ENCODE data around the gene HOXD9.

The HOXD9 gene

DNA sequence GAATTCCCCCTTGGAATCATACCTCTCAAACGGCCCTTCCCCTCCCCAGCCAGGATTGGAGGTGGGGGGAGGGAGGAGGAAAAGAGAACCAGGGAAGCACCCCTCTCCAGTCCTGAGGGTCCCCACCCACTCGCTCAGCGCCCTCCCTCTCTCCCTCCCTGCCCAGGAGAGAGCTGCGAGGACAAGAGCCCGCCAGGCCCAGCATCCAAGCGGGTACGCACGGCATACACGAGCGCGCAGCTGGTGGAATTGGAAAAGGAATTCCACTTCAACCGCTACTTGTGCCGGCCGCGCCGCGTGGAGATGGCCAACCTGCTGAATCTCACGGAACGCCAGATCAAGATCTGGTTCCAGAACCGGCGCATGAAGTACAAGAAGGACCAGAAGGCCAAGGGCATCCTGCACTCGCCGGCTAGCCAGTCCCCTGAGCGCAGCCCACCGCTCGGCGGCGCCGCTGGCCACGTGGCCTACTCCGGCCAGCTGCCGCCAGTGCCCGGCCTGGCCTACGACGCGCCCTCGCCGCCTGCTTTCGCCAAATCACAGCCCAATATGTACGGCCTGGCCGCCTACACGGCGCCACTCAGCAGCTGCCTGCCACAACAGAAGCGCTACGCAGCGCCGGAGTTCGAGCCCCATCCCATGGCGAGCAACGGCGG, 49.0 kb downstream of the HOXD9 start:
- no peak for DNase-seq

DNA sequence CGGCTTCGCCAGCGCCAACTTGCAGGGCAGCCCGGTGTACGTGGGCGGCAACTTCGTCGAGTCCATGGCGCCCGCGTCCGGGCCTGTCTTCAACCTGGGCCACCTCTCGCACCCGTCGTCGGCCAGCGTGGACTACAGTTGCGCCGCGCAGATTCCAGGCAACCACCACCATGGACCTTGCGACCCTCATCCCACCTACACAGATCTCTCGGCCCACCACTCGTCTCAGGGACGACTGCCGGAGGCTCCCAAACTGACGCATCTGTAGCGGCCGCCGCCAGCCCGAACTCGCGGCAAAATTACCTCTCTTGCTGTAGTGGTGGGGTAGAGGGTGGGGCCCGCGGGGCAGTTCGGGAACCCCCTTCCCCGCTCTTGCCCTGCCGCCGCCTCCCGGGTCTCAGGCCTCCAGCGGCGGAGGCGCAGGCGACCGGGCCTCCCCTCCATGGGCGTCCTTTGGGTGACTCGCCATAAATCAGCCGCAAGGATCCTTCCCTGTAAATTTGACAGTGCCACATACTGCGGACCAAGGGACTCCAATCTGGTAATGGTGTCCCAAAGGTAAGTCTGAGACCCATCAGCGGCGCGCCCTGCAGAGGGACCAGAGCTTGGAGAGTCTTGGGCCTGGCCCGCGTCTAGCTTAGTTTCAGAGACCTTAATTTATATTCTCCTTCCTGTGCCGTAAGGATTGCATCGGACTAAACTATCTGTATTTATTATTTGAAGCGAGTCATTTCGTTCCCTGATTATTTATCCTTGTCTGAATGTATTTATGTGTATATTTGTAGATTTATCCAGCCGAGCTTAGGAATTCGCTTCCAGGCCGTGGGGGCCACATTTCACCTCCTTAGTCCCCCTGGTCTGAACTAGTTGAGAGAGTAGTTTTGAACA, 49.7 kb downstream of the HOXD9 start:
- DNase-seq, result no peak

DNA sequence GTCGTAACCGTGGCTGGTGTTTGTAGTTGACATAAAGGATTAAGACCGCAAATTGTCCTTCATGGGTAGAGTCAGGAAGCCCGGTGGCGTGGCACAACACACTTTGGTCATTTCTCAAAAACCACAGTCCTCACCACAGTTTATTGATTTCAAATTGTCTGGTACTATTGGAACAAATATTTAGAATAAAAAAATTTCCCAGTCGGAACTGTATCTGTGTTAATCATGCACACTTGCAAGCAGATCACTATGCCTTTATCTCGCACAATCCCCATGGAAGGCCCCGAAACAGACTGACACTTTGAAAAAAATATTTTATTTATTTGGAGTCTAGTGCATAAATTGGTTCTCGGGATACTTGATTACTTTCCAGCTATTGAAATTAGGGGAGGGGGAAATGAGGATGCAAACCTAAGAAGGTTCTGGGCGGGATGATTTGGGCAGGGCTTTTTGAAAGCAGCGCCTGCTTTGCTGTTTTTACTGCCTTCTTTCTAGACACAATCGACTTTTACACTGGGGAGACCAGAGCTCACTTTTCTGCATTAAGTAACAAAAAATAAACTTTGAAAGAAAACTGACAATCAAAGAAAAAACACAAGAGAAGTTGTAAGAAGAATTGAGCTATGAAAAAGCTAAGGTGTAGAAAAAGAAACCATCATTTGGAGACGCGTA, 50.5 kb downstream of the HOXD9 start:
- no peak for DNase-seq

DNA sequence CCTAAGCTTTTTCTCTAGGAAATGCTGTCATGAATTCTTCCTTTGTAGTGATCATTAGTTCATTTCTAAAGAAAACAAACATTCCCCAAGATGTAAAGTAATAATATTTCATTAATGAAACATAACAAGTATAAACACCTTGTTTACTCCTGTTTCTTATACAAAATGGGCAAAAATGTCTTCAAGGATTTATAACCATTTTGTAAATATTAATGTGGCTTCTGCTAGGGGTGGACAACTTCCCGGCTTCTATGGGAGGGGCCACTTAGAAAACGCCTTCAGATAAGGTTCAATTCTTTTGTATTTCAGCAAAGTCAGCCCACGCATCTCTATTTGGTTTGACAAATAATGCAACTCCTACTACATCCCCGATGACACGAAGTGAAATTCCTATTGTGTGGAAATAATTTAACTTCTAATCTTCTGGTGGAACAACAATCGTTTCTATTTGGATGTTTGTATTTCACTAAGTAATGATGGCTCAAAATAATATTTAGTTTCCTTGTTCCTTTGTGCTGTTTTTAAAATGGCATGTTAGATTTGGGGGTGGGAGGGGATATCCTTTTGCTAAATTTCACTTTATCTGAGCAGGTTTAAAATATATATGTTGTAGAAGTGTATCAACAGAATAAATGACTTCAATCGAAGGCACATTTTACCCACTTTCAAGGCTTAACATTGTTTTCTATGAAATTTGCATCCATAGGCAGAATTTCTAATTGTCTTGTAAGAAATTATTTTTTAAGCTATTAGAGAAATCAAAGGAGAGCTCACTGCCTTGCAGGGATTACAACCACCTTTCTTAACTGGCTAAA, 51.3 kb downstream of the HOXD9 start:
- DNase-seq, result no peak

DNA sequence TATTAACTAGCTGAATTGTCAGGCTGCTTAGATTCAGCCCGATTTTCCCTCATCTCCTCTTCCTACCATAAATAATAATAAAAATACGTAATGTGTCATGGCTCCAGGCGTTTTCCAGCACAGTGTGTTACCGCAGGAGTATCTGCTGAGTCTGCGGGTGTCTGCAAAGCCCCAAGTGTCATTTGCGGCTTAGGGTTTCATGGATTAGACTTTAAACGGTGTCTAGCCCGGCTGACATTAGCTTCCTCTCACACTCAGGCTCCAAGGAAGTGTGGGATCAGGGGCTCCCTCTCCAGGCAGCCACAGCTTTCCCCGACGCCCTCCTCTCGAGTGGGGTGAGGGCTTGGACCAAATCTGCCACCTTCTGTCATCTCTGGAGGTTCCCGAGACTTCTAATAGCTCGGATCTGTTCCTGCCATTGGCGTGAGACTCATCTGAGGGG, 51.9 kb downstream of the HOXD9 start:
- no peak for DNase-seq
